Memory B cell (primary cell): ENCODE results near the gene APBB2.

ENCODE experiments used
- ATAC-seq: fragments of 150-1000 bp; cut with Tn5 transposase; 2 replicates; pipeline ENCODE4 v1.10.0; 2021; ENCODE audit warnings: low read depth, mild to moderate bottlenecking, moderate library complexity
- DNase-seq, 2 donors: peaks; one replicate each; pipeline ENCODE4 v3.0.0; 2022; ENCODE audit warnings: low spot score in 2 of 2
- H3K27ac Mint-ChIP-seq: one replicate; pipeline ENCODE4 v1.8.0; 2022; ENCODE audit warnings: mild to moderate bottlenecking, moderate library complexity, mixed read lengths
- H3K27me3 Mint-ChIP-seq: one replicate; pipeline ENCODE4 v1.8.0; 2022; ENCODE audit warnings: mixed read lengths
- H3K36me3 Mint-ChIP-seq: one replicate; pipeline ENCODE4 v1.8.0; 2022; ENCODE audit warnings: mild to moderate bottlenecking, mixed read lengths
- H3K4me1 Mint-ChIP-seq: one replicate; pipeline ENCODE4 v1.8.0; 2022; ENCODE audit warnings: mixed read lengths
- H3K4me3 Mint-ChIP-seq: one replicate; pipeline ENCODE4 v1.8.0; 2022; ENCODE audit warnings: mild to moderate bottlenecking, moderate library complexity, mixed read lengths
- H3K9me3 Mint-ChIP-seq: one replicate; pipeline ENCODE4 v1.8.0; 2022; ENCODE audit warnings: mixed read lengths

APBB2 gene

GRCh38 chr4:40952217-40952616, 262.1 kb downstream of the APBB2 start:
- ATAC-seq (no peak), DNase-seq (no peak)
- Mint-ChIP-seq H3K9me3 (no peaks in the 10 kb centered on the region), H3K4me3 (no peak overlapping the region), H3K27me3 (peaks cover 7% of the 10 kb centered on the region), H3K27ac (no peak overlapping the region), H3K36me3 (no peaks in the 10 kb centered on the region), H3K4me1 (peaks cover 2% of the 10 kb centered on the region)

- H3K9me3 Mint-ChIP-seq: no peaks in the 10 kb centered on the region
- DNase-seq (no peak), ATAC-seq (no peak)
- H3K27me3 Mint-ChIP-seq: peaks cover 9% of the 10 kb centered on the region
- no peak overlapping the region for H3K4me3 Mint-ChIP-seq
- peaks cover 2% of the 10 kb centered on the region for H3K4me1 Mint-ChIP-seq
- H3K27ac Mint-ChIP-seq: no peak overlapping the region
- no peaks in the 10 kb centered on the region for H3K36me3 Mint-ChIP-seq
These were observed 263.3 kb downstream of the APBB2 start for GRCh38 chr4:40951026-40951425.

GRCh38 chr4:40949358-40950100, 264.8 kb downstream of the APBB2 start:
- Mint-ChIP-seq H3K9me3 (no peaks in the 10 kb centered on the region), H3K27me3 (peaks cover 7% of the 10 kb centered on the region), H3K27ac (no peak overlapping the region), H3K4me1 (peaks cover 2% of the 10 kb centered on the region), H3K36me3 (no peaks in the 10 kb centered on the region), H3K4me3 (no peak overlapping the region)
- no peak for ATAC-seq
- no peak for DNase-seq

- no peak for DNase-seq
- Mint-ChIP-seq H3K27ac (no peak overlapping the region), H3K9me3 (no peaks in the 10 kb centered on the region), H3K4me3 (no peak overlapping the region), H3K27me3 (peaks cover 10% of the 10 kb centered on the region), H3K36me3 (no peaks in the 10 kb centered on the region), H3K4me1 (no peaks in the 10 kb centered on the region)
- ATAC-seq: no peak
These were observed 266.3 kb downstream of the APBB2 start for GRCh38 chr4:40948014-40948413.

GRCh38 chr4:40946652-40947051, 267.7 kb downstream of the APBB2 start:
- Mint-ChIP-seq H3K9me3 (no peaks in the 10 kb centered on the region), H3K27me3 (peaks cover 14% of the 10 kb centered on the region), H3K4me3 (no peak overlapping the region), H3K36me3 (no peaks in the 10 kb centered on the region), H3K4me1 (no peaks in the 10 kb centered on the region), H3K27ac (no peak overlapping the region)
- ATAC-seq (no peak), DNase-seq (no peak)

- Mint-ChIP-seq H3K4me1 (no peaks in the 10 kb centered on the region), H3K9me3 (no peaks in the 10 kb centered on the region), H3K27ac (no peak overlapping the region), H3K27me3 (peaks cover 10% of the 10 kb centered on the region), H3K36me3 (no peaks in the 10 kb centered on the region), H3K4me3 (no peak overlapping the region)
- DNase-seq (no peak), ATAC-seq (no peak)
These were observed 273.6 kb downstream of the APBB2 start for GRCh38 chr4:40940756-40941155.

- peaks cover 10% of the 10 kb centered on the region for H3K27me3 Mint-ChIP-seq
- H3K36me3 Mint-ChIP-seq: no peaks in the 10 kb centered on the region
- no peak for ATAC-seq
- H3K4me1 Mint-ChIP-seq: no peaks in the 10 kb centered on the region
- no peak overlapping the region for H3K4me3 Mint-ChIP-seq
- no peaks in the 10 kb centered on the region for H3K9me3 Mint-ChIP-seq
- DNase-seq: no peak
- no peak overlapping the region for H3K27ac Mint-ChIP-seq
These were observed 274.0 kb downstream of the APBB2 start for GRCh38 chr4:40940317-40940741.

GRCh38 chr4:40939856-40940255, 274.5 kb downstream of the APBB2 start:
- H3K27ac Mint-ChIP-seq: no peak overlapping the region
- no peak for DNase-seq
- H3K9me3 Mint-ChIP-seq: no peaks in the 10 kb centered on the region
- no peak overlapping the region for H3K4me3 Mint-ChIP-seq
- no peaks in the 10 kb centered on the region for H3K4me1 Mint-ChIP-seq
- peaks cover 10% of the 10 kb centered on the region for H3K27me3 Mint-ChIP-seq
- ATAC-seq: no peak
- no peaks in the 10 kb centered on the region for H3K36me3 Mint-ChIP-seq

- H3K27ac Mint-ChIP-seq: no peak overlapping the region
- ATAC-seq (no peak), DNase-seq (no peak)
- peaks cover 14% of the 10 kb centered on the region for H3K27me3 Mint-ChIP-seq
- no peaks in the 10 kb centered on the region for H3K4me1 Mint-ChIP-seq
- H3K36me3 Mint-ChIP-seq: no peaks in the 10 kb centered on the region
- H3K9me3 Mint-ChIP-seq: no peaks in the 10 kb centered on the region
- no peak overlapping the region for H3K4me3 Mint-ChIP-seq
These were observed 276.0 kb downstream of the APBB2 start for GRCh38 chr4:40938337-40938736.

- no peak overlapping the region for H3K4me3 Mint-ChIP-seq
- no peaks in the 10 kb centered on the region for H3K4me1 Mint-ChIP-seq
- no peak overlapping the region for H3K27ac Mint-ChIP-seq
- H3K9me3 Mint-ChIP-seq: no peaks in the 10 kb centered on the region
- no peak for DNase-seq
- no peak for ATAC-seq
- H3K27me3 Mint-ChIP-seq: peaks cover 9% of the 10 kb centered on the region
- H3K36me3 Mint-ChIP-seq: no peaks in the 10 kb centered on the region
These were observed 277.1 kb downstream of the APBB2 start for GRCh38 chr4:40937140-40937725.

- no peaks in the 10 kb centered on the region for H3K9me3 Mint-ChIP-seq
- H3K27ac Mint-ChIP-seq: no peak overlapping the region
- H3K4me1 Mint-ChIP-seq: no peaks in the 10 kb centered on the region
- ATAC-seq (no peak), DNase-seq (no peak)
- peaks cover 7% of the 10 kb centered on the region for H3K27me3 Mint-ChIP-seq
- H3K4me3 Mint-ChIP-seq: no peak overlapping the region
- H3K36me3 Mint-ChIP-seq: no peaks in the 10 kb centered on the region
These were observed 279.7 kb downstream of the APBB2 start for GRCh38 chr4:40934676-40935075.

GRCh38 chr4:40933272-40934053, 280.9 kb downstream of the APBB2 start:
- no peaks in the 10 kb centered on the region for H3K36me3 Mint-ChIP-seq
- ATAC-seq (no peak), DNase-seq (no peak)
- peaks cover 5% of the 10 kb centered on the region for H3K27me3 Mint-ChIP-seq
- no peak overlapping the region for H3K4me3 Mint-ChIP-seq
- H3K4me1 Mint-ChIP-seq: no peaks in the 10 kb centered on the region
- no peaks in the 10 kb centered on the region for H3K9me3 Mint-ChIP-seq
- H3K27ac Mint-ChIP-seq: no peak overlapping the region

GRCh38 chr4:40931841-40932240, 282.5 kb downstream of the APBB2 start:
- no peak overlapping the region for H3K27ac Mint-ChIP-seq
- H3K36me3 Mint-ChIP-seq: no peaks in the 10 kb centered on the region
- ATAC-seq (no peak), DNase-seq (no peak)
- peaks cover 4% of the 10 kb centered on the region for H3K4me1 Mint-ChIP-seq
- no peak overlapping the region for H3K4me3 Mint-ChIP-seq
- H3K27me3 Mint-ChIP-seq: peaks cover 9% of the 10 kb centered on the region
- no peaks in the 10 kb centered on the region for H3K9me3 Mint-ChIP-seq

- H3K27me3 Mint-ChIP-seq: peaks cover 12% of the 10 kb centered on the region
- DNase-seq (no peak), ATAC-seq (no peak)
- no peaks in the 10 kb centered on the region for H3K36me3 Mint-ChIP-seq
- no peaks in the 10 kb centered on the region for H3K9me3 Mint-ChIP-seq
- H3K27ac Mint-ChIP-seq: no peak overlapping the region
- peaks cover 4% of the 10 kb centered on the region for H3K4me1 Mint-ChIP-seq
- H3K4me3 Mint-ChIP-seq: no peak overlapping the region
These were observed 283.1 kb downstream of the APBB2 start for GRCh38 chr4:40931238-40931637.
